K562 (cell line): Measurements from ENCODE around the gene AHCYL2. TPM values are rescaled to one million over a fixed set of nuclear protein-coding genes. Genes with fewer than 3 reads are reported as not detected.
A peak's percentile ranks its signal among the peaks of the same experiment; 100 is the strongest.

ENCODE experiments used
- ARID3B ChIP-seq: fragments of 250-450 bp; sonication (Bioruptor Pico); IDR thresholded peaks from 2 replicates; pipeline ENCODE4 v1.4.0; 2020; ENCODE audit warnings: borderline replicate concordance
- BHLHE40 ChIP-seq: IDR thresholded peaks from 2 replicates; pipeline ENCODE4 v1.6.1; 2011; ENCODE audit warnings: low read length, improper control_type of control experiment
- CBFA2T2 ChIP-seq: fragments of 450-650 bp; conservative IDR thresholded peaks from 2 replicates; pipeline ENCODE4 v1.6.1; 2017; ENCODE audit warnings: mild to moderate bottlenecking
- DPF2 ChIP-seq: fragments of 450-650 bp; IDR thresholded peaks from 2 replicates; pipeline ENCODE4 v1.6.1; 2016
- ELF4 ChIP-seq: fragments of 450-650 bp; formaldehyde crosslinking; IDR thresholded peaks from 2 replicates; pipeline ENCODE4 v1.4.0; 2022; ENCODE audit warnings: missing genetic modification characterization
- FIP1L1 ChIP-seq: fragments of 200-400 bp; formaldehyde crosslinking; IDR thresholded peaks from 2 replicates; pipeline ENCODE4 v1.6.1; 2018; ENCODE audit warnings: mild to moderate bottlenecking, low read depth, low read length; ENCODE audit not compliant: poor library complexity, severe bottlenecking
- GABPB2 ChIP-seq: fragments of 250-450 bp; sonication (Bioruptor Pico); conservative IDR thresholded peaks from 2 replicates; pipeline ENCODE4 v1.5.1; 2021; ENCODE audit warnings: mild to moderate bottlenecking
- HCFC1 ChIP-seq: IDR thresholded peaks from 2 replicates; pipeline ENCODE4 v1.6.1; 2012; ENCODE audit warnings: low read depth, low read length, improper control_type of control experiment
- HEY1 ChIP-seq: fragments of 250-450 bp; sonication (Bioruptor Pico); IDR thresholded peaks from 2 replicates; pipeline ENCODE4 v1.5.0; 2020; ENCODE audit warnings: mild to moderate bottlenecking, moderate library complexity, borderline replicate concordance
- MCM7 ChIP-seq, 2 experiments: fragments of 450-650 bp; IDR thresholded peaks; 2 replicates each; pipeline ENCODE4 v1.6.1; 2016 to 2018
- MEIS2 ChIP-seq: fragments of 450-650 bp; IDR thresholded peaks from 2 replicates; pipeline ENCODE4 v1.6.1; 2014; ENCODE audit warnings: mild to moderate bottlenecking; ENCODE audit not compliant: partially characterized antibody
- NCOA6 ChIP-seq: fragments of 450-650 bp; IDR thresholded peaks from 2 replicates; pipeline ENCODE4 v1.6.1; 2017; ENCODE audit warnings: mild to moderate bottlenecking
- NFYB ChIP-seq: IDR thresholded peaks from 2 replicates; pipeline ENCODE4 v1.6.1; 2011; ENCODE audit warnings: mild to moderate bottlenecking, moderate library complexity; ENCODE audit not compliant: insufficient read length; ENCODE audit errors: extremely low read depth
- NR1H2 ChIP-seq: sonication (generic); formaldehyde crosslinking; IDR thresholded peaks from 2 replicates; pipeline ENCODE4 v1.4.0; 2020; ENCODE audit warnings: mild to moderate bottlenecking, missing genetic modification reagents
- PKNOX1 ChIP-seq: fragments of 450-650 bp; IDR thresholded peaks from 2 replicates; pipeline ENCODE4 v1.6.1; 2016
- RHOXF2B ChIP-seq: fragments of 250-450 bp; sonication (Bioruptor Pico); conservative IDR thresholded peaks from 2 replicates; pipeline ENCODE4 v1.5.1; 2021
- SAFB2 ChIP-seq: fragments of 200-400 bp; formaldehyde crosslinking; IDR thresholded peaks from 2 replicates; pipeline ENCODE4 v1.6.1; 2018; ENCODE audit warnings: borderline replicate concordance, low read length, low read depth, moderate library complexity; ENCODE audit not compliant: severe bottlenecking
- TARDBP ChIP-seq: fragments of 450-650 bp; IDR thresholded peaks from 2 replicates; pipeline ENCODE4 v1.6.1; 2016
- TCF3 ChIP-seq: sonication (generic); formaldehyde crosslinking; IDR thresholded peaks from 2 replicates; pipeline ENCODE4 v1.4.0; 2020; ENCODE audit warnings: mild to moderate bottlenecking, missing genetic modification reagents
- YY1 ChIP-seq, 3 experiments: IDR thresholded peaks; 2 replicates each; pipeline ENCODE4 v1.6.1; 2011; ENCODE audit warnings: low read length in 2 of 3, mild to moderate bottlenecking in 2 of 3, moderate library complexity in 2 of 3, borderline replicate concordance in 1 of 3, control low read depth in 1 of 3, low read depth in 1 of 3; ENCODE audit not compliant: insufficient read depth in 3 of 3, insufficient replicate concordance in 2 of 3, control insufficient read depth in 1 of 3, insufficient read length in 1 of 3; ENCODE audit errors: extremely low read depth in 1 of 3
- ZEB2 ChIP-seq: fragments of 450-650 bp; IDR thresholded peaks from 2 replicates; pipeline ENCODE4 v1.6.1; 2016
- ZNF23 ChIP-seq: fragments of 250-450 bp; sonication (Bioruptor Pico); IDR thresholded peaks from 2 replicates; pipeline ENCODE4 v1.4.0; 2020; ENCODE audit warnings: mild to moderate bottlenecking
- ZNF347 ChIP-seq: fragments of 450-650 bp; formaldehyde crosslinking; IDR thresholded peaks from 2 replicates; pipeline ENCODE4 v1.4.0; 2020; ENCODE audit warnings: low read depth, mild to moderate bottlenecking, moderate library complexity
- ZNF740 ChIP-seq, 3 experiments: fragments of 200-800 bp in 1 of 3; sonication (Bioruptor generic) in 1 of 3; sonication (generic) in 1 of 3; formaldehyde crosslinking in 1 of 3; IDR thresholded peaks; 2 replicates each; pipeline versions ENCODE4 v1.6.1 to v1.8.0; 2016 to 2022; ENCODE audit warnings: mild to moderate bottlenecking in 2 of 3, missing compliant biosample characterization in 2 of 3, missing genetic modification characterization in 2 of 3, missing genetic modification reagents in 1 of 3
- polyA plus RNA-seq, 8 experiments: library from polyadenylated mRNA; depleted of rRNA in 4 of 8; stranded (reverse) in 5 of 8; unstranded in 3 of 8; fragments of >200 nt; fragmentation: Nextera tagmentation in 2 of 8; fragmentation: Illumina TruSeq in 1 of 8; extraction: Ambion mirVana in 2 of 8; extraction: Trizol in 1 of 8; gene quantifications; 2 replicates each; pipeline versions ENCODE4 v1.2.1 to v1.2.3, GENCODE V29; 2011 to 2014; ENCODE audit warnings: inconsistent platforms in 1 of 8, missing spikeins in 1 of 8
- total RNA-seq, 7 experiments: library from RNA; depleted of rRNA in 6 of 7; stranded (reverse); fragments of >200 nt in 6 of 7; fragmentation: Illumina TruSeq in 2 of 7; extraction: Trizol in 2 of 7; gene quantifications; 2 replicates each; pipeline versions ENCODE4 v1.2.1 to v1.2.3, GENCODE V29; 2011 to 2021; ENCODE audit warnings: low replicate concordance in 1 of 7

Gene AHCYL2
- total and polyA plus RNA-seq, 9 of the 15 experiments (the other 6 are each of a cell fraction or from before 2014, with no cell fraction given): 0.93 to 10.5 (median 5.2) TPM

GRCh38 chr7:129423700-129424410, 199.0 kb downstream of the AHCYL2 start (continued):
- TF ChIP-seq ZNF740 (CRISPR knock-in tag; IDR thresholded peaks at IDR 0.05): no peak
- TF ChIP-seq ZNF740 (tag; IDR thresholded peaks at IDR 0.05): no peak
- peak; percentile 57 for TF ChIP-seq BHLHE40
- TF ChIP-seq TARDBP: no peak
- no peak for TF ChIP-seq FIP1L1
- no peak for TF ChIP-seq ELF4 (CRISPR knock-in tag)
- no peak for TF ChIP-seq MCM7 (IDR thresholded peaks at IDR 0.05)
- TF ChIP-seq SAFB2: no peak
- peak; percentile 98 for TF ChIP-seq MEIS2
- TF ChIP-seq YY1 (IDR thresholded peaks at IDR 0.05; ENCODE audit: borderline replicate concordance in 1 of 3, control insufficient read depth in 1 of 3, extremely low read depth in 1 of 3, insufficient read depth in 3 of 3, insufficient read length in 1 of 3, insufficient replicate concordance in 2 of 3, low read depth in 1 of 3, low read length in 2 of 3): no peak
- TF ChIP-seq NFYB: no peak
- peak; percentile 90 for TF ChIP-seq PKNOX1
- no peak for TF ChIP-seq HCFC1
- TF ChIP-seq HEY1 (CRISPR knock-in tag): no peak
- no peak for TF ChIP-seq ZNF347 (CRISPR knock-in tag)
- TF ChIP-seq NCOA6: no peak
- no peak for TF ChIP-seq NR1H2 (CRISPR knock-in tag)
- peak; percentile 75; the same call in 1 of the 2 replicates for TF ChIP-seq ZEB2
- peak; percentile 60 for TF ChIP-seq TCF3
- no peak for TF ChIP-seq ZNF23 (CRISPR knock-in tag)
- peak; percentile 88 for TF ChIP-seq DPF2
- 0 out of 2 replicates have a peak, but pooled peaks have one; percentile 34 for TF ChIP-seq RHOXF2B (CRISPR knock-in tag)
- TF ChIP-seq ARID3B: no peak
- no peak for TF ChIP-seq GABPB2
- TF ChIP-seq CBFA2T2: peak; percentile 77
